ENCODE results near the gene UBTF. TPM values are rescaled to one million over a fixed set of nuclear protein-coding genes. Genes with fewer than 3 reads are reported as not detected.

UBTF gene
- total RNA-seq, 4 donors from 2014 or later = 38.9 to 57.4 (median 51.0) TPM

GRCh38 chr17:44266402-44267164 lies 47.1 kb upstream of the UBTF start:
- Histone ChIP-seq H3K27me3 (peaks cover 0 to 8% (median 0%) of the 10 kb centered on the region in 4 donors), H3K36me3 (no peaks in the 10 kb centered on the region), H3K9me3 (no peaks in the 10 kb centered on the region), H3K27ac (no peak overlapping the region), H3K4me3 (no peak overlapping the region), H3K4me1 (no peaks in the 10 kb centered on the region)
- no peak for DNase-seq
- no peak for TF ChIP-seq CTCF (IDR thresholded peaks at IDR 0.05)
- no peak for TF ChIP-seq POLR2A (IDR thresholded peaks at IDR 0.05)
- 64 to 65% methylated on average over 6 of the region's 9 CpGs for WGBS, 2 donors
- intact Hi-C loops (cut with DNase I) = no loop called here

GRCh38 chr17:44263345-44263902 lies 43.9 kb upstream of the UBTF start:
- no peak for DNase-seq
- no peak for TF ChIP-seq POLR2A (IDR thresholded peaks at IDR 0.05)
- no peak for TF ChIP-seq CTCF (IDR thresholded peaks at IDR 0.05)
- H3K27me3 ChIP-seq = peaks cover 0 to 8% (median 0%) of the 10 kb centered on the region in 4 donors
- intact Hi-C loops (cut with DNase I) = no loop called here
- no peak overlapping the region for H3K4me3 ChIP-seq
- H3K27ac ChIP-seq = no peak overlapping the region
- WGBS, 2 donors = 83 to 89% methylated on average over 5 to 7 of the region's 7 CpGs
- H3K9me3 ChIP-seq = no peaks in the 10 kb centered on the region
- H3K36me3 ChIP-seq = no peaks in the 10 kb centered on the region
- H3K4me1 ChIP-seq = no peaks in the 10 kb centered on the region

GRCh38 chr17:44262654-44263225 lies 43.3 kb upstream of the UBTF start:
- intact Hi-C loops (cut with DNase I) = no loop called here
- H3K4me1 ChIP-seq = no peaks in the 10 kb centered on the region
- peaks cover 0 to 8% (median 0%) of the 10 kb centered on the region in 4 donors for H3K27me3 ChIP-seq
- DNase-seq = no peak
- 50 to 74% methylated on average over 4 to 8 of the region's 11 CpGs for WGBS, 2 donors
- H3K4me3 ChIP-seq = no peak overlapping the region
- H3K27ac ChIP-seq = no peak overlapping the region
- TF ChIP-seq POLR2A (IDR thresholded peaks at IDR 0.05) = no peak
- no peak for TF ChIP-seq CTCF (IDR thresholded peaks at IDR 0.05)
- no peaks in the 10 kb centered on the region for H3K36me3 ChIP-seq
- no peaks in the 10 kb centered on the region for H3K9me3 ChIP-seq

- intact Hi-C loops (cut with DNase I) = no loop called here
- 70 to 91% methylated on average over 4 of the region's 6 CpGs for WGBS, 2 donors
- no peak for TF ChIP-seq POLR2A (IDR thresholded peaks at IDR 0.05)
- no peak for TF ChIP-seq CTCF (IDR thresholded peaks at IDR 0.05)
These were observed 40.8 kb upstream of the UBTF start for GRCh38 chr17:44260296-44260695.

GRCh38 chr17:44258811-44259351 lies 39.4 kb upstream of the UBTF start:
- intact Hi-C loops (cut with DNase I) = no loop called here
- TF ChIP-seq CTCF (IDR thresholded peaks at IDR 0.05) = no peak
- TF ChIP-seq POLR2A (IDR thresholded peaks at IDR 0.05) = no peak

More at GRCh38 chr17:44260296-44260695, 40.8 kb upstream of the UBTF start:
- no peak for DNase-seq
- no peak overlapping the region for H3K4me3 ChIP-seq
- H3K36me3 ChIP-seq = no peaks in the 10 kb centered on the region
- H3K27me3 ChIP-seq = peaks cover 0 to 8% (median 0%) of the 10 kb centered on the region in 4 donors
- H3K27ac ChIP-seq = no peak overlapping the region
- no peaks in the 10 kb centered on the region for H3K4me1 ChIP-seq
- H3K9me3 ChIP-seq = no peaks in the 10 kb centered on the region

More at GRCh38 chr17:44258811-44259351, 39.4 kb upstream of the UBTF start:
- 45 to 83% methylated on average over 2 to 4 of the region's 17 CpGs for WGBS, 2 donors
- no peaks in the 10 kb centered on the region for H3K4me1 ChIP-seq
- DNase-seq = no peak
- H3K4me3 ChIP-seq = no peak overlapping the region
- H3K27me3 ChIP-seq = peaks cover 0 to 18% (median 0%) of the 10 kb centered on the region in 4 donors
- H3K36me3 ChIP-seq = no peaks in the 10 kb centered on the region
- no peaks in the 10 kb centered on the region for H3K9me3 ChIP-seq
- H3K27ac ChIP-seq = no peak overlapping the region
